ENCODE results near the gene C7orf25.
A peak's percentile ranks its signal among the peaks of the same experiment; 100 is the strongest.

C7orf25 gene

DNA sequence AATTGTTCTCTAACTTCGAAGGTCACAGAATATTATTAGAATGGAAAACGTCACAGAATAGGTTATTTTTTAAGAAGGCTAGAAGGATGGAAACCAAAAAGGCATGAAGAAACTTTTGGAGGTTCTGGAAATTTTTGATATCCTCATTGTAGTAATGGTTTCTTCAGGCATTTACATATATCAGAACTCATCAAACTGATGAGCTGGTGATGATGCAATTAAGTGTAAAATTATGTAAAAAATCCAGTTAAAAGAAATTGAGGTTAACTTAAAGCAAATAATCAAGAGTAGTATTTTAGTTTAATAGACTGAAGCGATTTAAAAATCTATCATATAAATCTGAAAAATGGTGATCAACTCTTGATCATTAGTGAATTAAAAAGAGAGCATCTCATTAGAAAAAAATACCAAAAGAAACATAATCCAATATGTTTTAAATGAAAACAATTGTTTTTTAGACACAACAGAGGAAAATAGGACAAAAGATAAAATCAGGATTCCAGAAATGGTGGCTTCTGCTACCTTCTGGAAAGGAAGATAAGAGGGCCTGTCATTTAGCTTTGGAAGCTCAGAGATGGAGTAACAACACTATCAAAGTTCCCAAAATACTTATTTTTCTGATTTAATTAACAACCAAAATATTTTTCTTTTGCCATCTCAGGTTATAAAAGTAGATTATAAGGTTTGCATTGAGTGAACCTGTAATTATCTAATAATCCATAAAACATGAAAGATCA, 10.3 kb upstream of the C7orf25 start:
- Histone ChIP-seq H3K79me2 (ENCODE audit: control insufficient read depth, low read length) (peaks cover 33% of the 10 kb centered on the region), H3K9me3 (ENCODE audit: control insufficient read depth, insufficient read depth, low read length) (no peaks in the 10 kb centered on the region), H4K20me1 (ENCODE audit: control insufficient read depth, insufficient read depth, low read depth, low read length) (0 out of 2 replicates have a peak, but pooled peaks cover 6% of the 10 kb centered on the region), H3K4me2 (ENCODE audit: low read length) (no peak overlapping the region), H3K36me3 (ENCODE audit: control insufficient read depth, low read length) (peaks cover 96% of the 10 kb centered on the region), H3F3A (ENCODE audit: control insufficient read depth, insufficient read depth) (no peaks in the 10 kb centered on the region), H3K27me3 (ENCODE audit: control insufficient read depth, low read length) (no peaks in the 10 kb centered on the region), H3K4me1 (ENCODE audit: control insufficient read depth, low read length) (peaks cover 25% of the 10 kb centered on the region), H3K27ac (ENCODE audit: low read depth, low read length) (no peak overlapping the region), H3K4me3 (ENCODE audit: low read length) (no peak overlapping the region), H3K9me2 (replicated peaks; ENCODE audit: control insufficient read depth, low read length) (no peaks in the 10 kb centered on the region)
- TF ChIP-seq EZH2phosphoT487 (IDR thresholded peaks at IDR 0.05; ENCODE audit: borderline replicate concordance, low read length): no peak
- TF ChIP-seq, protein P1, sequence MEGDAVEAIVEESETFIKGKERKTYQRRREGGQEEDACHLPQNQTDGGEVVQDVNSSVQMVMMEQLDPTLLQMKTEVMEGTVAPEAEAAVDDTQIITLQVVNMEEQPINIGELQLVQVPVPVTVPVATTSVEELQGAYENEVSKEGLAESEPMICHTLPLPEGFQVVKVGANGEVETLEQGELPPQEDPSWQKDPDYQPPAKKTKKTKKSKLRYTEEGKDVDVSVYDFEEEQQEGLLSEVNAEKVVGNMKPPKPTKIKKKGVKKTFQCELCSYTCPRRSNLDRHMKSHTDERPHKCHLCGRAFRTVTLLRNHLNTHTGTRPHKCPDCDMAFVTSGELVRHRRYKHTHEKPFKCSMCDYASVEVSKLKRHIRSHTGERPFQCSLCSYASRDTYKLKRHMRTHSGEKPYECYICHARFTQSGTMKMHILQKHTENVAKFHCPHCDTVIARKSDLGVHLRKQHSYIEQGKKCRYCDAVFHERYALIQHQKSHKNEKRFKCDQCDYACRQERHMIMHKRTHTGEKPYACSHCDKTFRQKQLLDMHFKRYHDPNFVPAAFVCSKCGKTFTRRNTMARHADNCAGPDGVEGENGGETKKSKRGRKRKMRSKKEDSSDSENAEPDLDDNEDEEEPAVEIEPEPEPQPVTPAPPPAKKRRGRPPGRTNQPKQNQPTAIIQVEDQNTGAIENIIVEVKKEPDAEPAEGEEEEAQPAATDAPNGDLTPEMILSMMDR (IDR thresholded peaks at IDR 0.05; ENCODE audit: low read depth, low read length, poor library complexity, severe bottlenecking): no peak

DNA sequence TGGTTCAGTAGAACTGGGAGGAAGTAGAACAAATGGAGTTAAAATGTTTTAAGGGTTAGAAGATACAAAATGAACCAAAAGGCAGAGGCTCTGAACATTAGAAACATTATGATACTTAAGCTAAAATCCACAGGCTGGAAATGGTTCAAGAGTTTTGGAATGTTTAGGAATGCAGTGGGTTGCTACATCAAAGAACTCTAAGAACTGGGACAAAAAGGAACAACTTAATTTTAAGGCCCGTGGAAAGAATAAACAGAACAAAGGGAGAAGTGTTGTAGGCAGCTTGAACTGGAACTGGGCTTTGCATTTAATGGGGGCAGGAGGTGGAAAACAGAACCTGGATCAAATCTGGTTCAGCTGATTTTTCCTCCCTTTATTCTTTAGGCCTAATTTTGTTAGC, 3.5 kb upstream of the C7orf25 start:
- peaks cover 28% of the 10 kb centered on the region for H3F3A ChIP-seq (ENCODE audit: control insufficient read depth, insufficient read depth)
- no peak for TF ChIP-seq EZH2phosphoT487 (IDR thresholded peaks at IDR 0.05; ENCODE audit: borderline replicate concordance, low read length)
- TF ChIP-seq, protein P1 (IDR thresholded peaks at IDR 0.05; ENCODE audit: low read depth, low read length, poor library complexity, severe bottlenecking): no peak
- 0 out of 2 replicates have a peak, but pooled peaks cover 2% of the 10 kb centered on the region for H4K20me1 ChIP-seq (ENCODE audit: control insufficient read depth, insufficient read depth, low read depth, low read length)
- H3K9me3 ChIP-seq (ENCODE audit: control insufficient read depth, insufficient read depth, low read length): no peaks in the 10 kb centered on the region
- H3K9me2 ChIP-seq (replicated peaks; ENCODE audit: control insufficient read depth, low read length): no peaks in the 10 kb centered on the region
- H3K4me2 ChIP-seq (ENCODE audit: low read length): peak overlapping the region; percentile 3; the same call in 1 of the 2 replicates
- H3K4me1 ChIP-seq (ENCODE audit: control insufficient read depth, low read length): peaks cover 32% of the 10 kb centered on the region
- no peak overlapping the region for H3K27ac ChIP-seq (ENCODE audit: low read depth, low read length)
- peaks cover 12% of the 10 kb centered on the region for H3K79me2 ChIP-seq (ENCODE audit: control insufficient read depth, low read length)
- no peak overlapping the region for H3K4me3 ChIP-seq (ENCODE audit: low read length)
- H3K36me3 ChIP-seq (ENCODE audit: control insufficient read depth, low read length): peaks cover 62% of the 10 kb centered on the region
- H3K27me3 ChIP-seq (ENCODE audit: control insufficient read depth, low read length): no peaks in the 10 kb centered on the region

DNA sequence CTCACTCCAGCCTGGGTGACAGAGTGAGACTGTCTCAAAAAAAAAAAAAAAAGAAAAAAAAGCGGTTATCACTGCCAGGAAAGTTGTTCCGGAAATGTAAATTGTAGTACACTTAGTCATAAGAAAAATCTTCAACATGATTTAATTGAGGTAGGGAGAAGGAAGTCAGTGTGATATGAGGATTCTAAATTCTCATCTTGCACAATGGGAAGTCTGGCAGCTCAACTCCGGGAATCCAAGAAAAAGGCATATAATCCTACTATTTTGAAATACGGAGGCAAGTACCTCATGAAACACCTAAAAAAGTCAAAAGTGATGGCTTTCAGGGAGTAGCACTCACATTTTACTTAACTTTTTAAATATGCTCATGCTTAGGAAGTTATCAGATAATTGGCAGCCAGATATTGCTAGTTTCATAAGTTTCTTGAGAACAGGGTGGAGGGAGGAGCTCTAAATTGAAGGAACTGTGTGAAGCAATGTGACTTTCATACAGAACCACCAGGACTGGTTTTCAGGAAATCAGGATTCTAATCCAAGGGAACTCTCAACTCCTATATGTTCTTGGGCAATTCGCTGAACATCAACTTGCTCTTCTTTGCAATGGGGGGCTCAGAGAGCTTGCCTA, 2.7 kb upstream of the C7orf25 start:
- Histone ChIP-seq H3K79me2 (ENCODE audit: control insufficient read depth, low read length) (peaks cover 16% of the 10 kb centered on the region), H3K27me3 (ENCODE audit: control insufficient read depth, low read length) (no peaks in the 10 kb centered on the region), H3F3A (ENCODE audit: control insufficient read depth, insufficient read depth) (peaks cover 28% of the 10 kb centered on the region), H3K27ac (ENCODE audit: low read depth, low read length) (no peak overlapping the region), H4K20me1 (ENCODE audit: control insufficient read depth, insufficient read depth, low read depth, low read length) (no peaks in the 10 kb centered on the region), H3K4me1 (ENCODE audit: control insufficient read depth, low read length) (peaks cover 35% of the 10 kb centered on the region), H3K4me3 (ENCODE audit: low read length) (no peak overlapping the region), H3K9me3 (ENCODE audit: control insufficient read depth, insufficient read depth, low read length) (no peaks in the 10 kb centered on the region), H3K4me2 (ENCODE audit: low read length) (no peak overlapping the region), H3K9me2 (replicated peaks; ENCODE audit: control insufficient read depth, low read length) (no peaks in the 10 kb centered on the region), H3K36me3 (ENCODE audit: control insufficient read depth, low read length) (peaks cover 60% of the 10 kb centered on the region)
- TF ChIP-seq, protein P1 (IDR thresholded peaks at IDR 0.05; ENCODE audit: low read depth, low read length, poor library complexity, severe bottlenecking): no peak
- no peak for TF ChIP-seq EZH2phosphoT487 (IDR thresholded peaks at IDR 0.05; ENCODE audit: borderline replicate concordance, low read length)
